Neural cell (in vitro differentiated cells): ENCODE measurements around the gene TMF1.

ENCODE experiments used
- CTCF ChIP-seq: fragments of 450-650 bp; IDR thresholded peaks from 2 replicates; pipeline ENCODE4 v1.5.1; 2014; ENCODE audit warnings: antibody characterized with exemption, mild to moderate bottlenecking, moderate library complexity; ENCODE audit not compliant: poor library complexity, severe bottlenecking
- EP300 ChIP-seq: fragments of 450-650 bp; conservative IDR thresholded peaks from 2 replicates; pipeline ENCODE4 v1.6.1; 2014; ENCODE audit warnings: antibody characterized with exemption, mild to moderate bottlenecking, moderate library complexity; ENCODE audit not compliant: poor library complexity, severe bottlenecking
- EZH2 ChIP-seq: fragments of 200-600, 300-800 bp; shearing (Covaris generic), sonication (generic); IDR thresholded peaks from 2 replicates; pipeline ENCODE4 v1.6.1; 2014; ENCODE audit warnings: antibody characterized with exemption, low read length, borderline replicate concordance, mild to moderate bottlenecking; ENCODE audit not compliant: insufficient read depth, poor library complexity, severe bottlenecking
- POLR2AphosphoS5 ChIP-seq: IDR thresholded peaks from 2 replicates; pipeline ENCODE4 v1.6.1; 2012
- RAD21 ChIP-seq: fragments of 450-650 bp; conservative IDR thresholded peaks from 2 replicates; pipeline ENCODE4 v1.6.1; 2014; ENCODE audit warnings: antibody characterized with exemption, mild to moderate bottlenecking, moderate library complexity
- REST ChIP-seq: IDR thresholded peaks from 2 replicates; pipeline ENCODE4 v1.6.1; 2012; ENCODE audit warnings: borderline replicate concordance

GRCh38 chr3:69033470-69033869 lies 18.7 kb downstream of the TMF1 start:
- TF ChIP-seq EZH2 (no peak), POLR2AphosphoS5 (no peak), REST (no peak), CTCF (no peak), RAD21 (no peak), EP300 (no peak)
